GM18951 (cell line): ENCODE results near the gene TET2.
"Not testable (repeated sequence)": the region's sequence is repeated elsewhere in the genome, so short reads cannot be mapped to it uniquely, and the experiment has no call there.

Experiments used
- POLR2A ChIP-seq: IDR thresholded peaks from 4 replicates; pipeline ENCODE4 v1.6.1; 2011; ENCODE audit warnings: mild to moderate bottlenecking; ENCODE audit not compliant: insufficient read length, insufficient read depth; ENCODE audit errors: extremely low read depth
- in situ Hi-C: fragments of 300-500 bp; cut with MboI; formaldehyde crosslinking; loops from one replicate; pipeline ENCODE4 v1.12.0; 2022; ENCODE audit warnings: low sequenced_read_pairs, mixed read lengths, inconsistent platforms; ENCODE audit not compliant: unreplicated experiment

TET2 gene

DNA sequence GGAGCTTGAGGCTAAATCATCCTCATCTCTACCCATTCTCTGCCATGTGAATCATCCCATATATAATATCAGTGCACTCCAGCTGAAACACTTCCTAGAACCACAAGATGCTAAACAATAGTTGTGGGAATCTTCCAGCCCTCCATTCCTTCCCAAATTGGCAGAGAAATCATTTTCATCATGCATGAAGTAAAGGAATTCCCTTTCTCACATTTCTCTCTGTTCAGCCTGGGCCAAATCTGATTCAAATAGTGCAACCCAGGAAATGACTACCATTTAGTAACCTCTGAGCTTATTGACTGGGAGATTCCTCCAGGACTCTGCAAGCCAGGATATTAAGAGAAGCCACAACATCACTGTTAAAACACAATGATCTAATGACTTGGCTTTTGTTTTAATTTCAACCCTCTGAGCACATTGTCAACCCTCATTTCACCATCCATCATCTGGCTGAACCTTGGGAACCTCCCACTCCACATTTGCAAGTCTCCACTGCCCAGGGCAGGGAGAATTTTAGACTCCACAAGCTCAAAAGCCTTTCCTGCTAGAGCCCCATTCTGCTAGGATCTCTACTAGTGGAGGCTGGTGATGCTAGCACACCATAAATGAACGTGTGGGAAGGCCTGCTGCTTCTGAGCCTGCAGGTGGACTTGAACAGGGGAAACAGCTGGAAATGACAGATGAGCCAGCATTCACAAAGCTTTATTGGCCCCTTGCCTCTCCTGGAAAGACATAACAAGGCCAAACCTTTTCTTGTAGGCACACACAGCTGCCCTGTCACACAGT is 133.9 kb downstream of the TET2 start:
- in situ Hi-C loops = no loop called here

DNA sequence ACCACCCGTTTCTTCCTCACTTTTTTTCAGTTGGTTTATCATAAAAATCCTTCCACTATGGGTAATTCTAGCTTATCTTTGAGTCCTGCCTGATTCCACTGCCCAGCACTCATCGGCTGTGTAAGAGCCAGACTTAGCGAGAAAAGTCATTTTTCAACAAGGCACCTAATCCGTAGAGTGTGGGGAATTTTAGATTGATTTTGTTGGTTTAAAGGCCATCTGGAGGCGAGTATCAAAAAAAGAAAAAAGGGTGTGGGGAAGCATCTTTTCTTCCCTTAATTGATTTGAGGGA is 134.4 kb downstream of the TET2 start:
- in situ Hi-C loops = no loop called here
- TF ChIP-seq POLR2A = no peak

More for the DNA sequence above, 133.9 kb downstream of the TET2 start:
- no peak for TF ChIP-seq POLR2A

DNA sequence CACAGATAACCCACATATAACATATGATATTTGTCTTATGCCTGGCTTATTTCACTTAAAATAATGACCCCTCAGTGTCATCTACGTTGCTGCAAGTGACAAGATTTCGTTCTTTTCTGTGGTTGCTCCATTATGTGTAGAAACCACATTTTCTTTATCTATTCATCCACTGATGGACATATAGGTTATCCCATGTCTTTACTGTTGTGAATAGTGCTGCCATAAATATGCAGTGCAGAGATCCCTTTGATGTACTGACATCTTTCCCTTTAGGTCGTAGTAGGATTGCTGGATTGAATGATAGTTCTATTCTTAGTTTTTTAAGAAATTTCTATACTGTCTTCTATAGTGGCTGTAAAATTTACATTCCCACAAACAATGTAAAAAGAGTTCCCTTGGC is 135.8 kb downstream of the TET2 start:
- in situ Hi-C loops = no loop called here
- TF ChIP-seq POLR2A = no peak

- in situ Hi-C loops = no loop called here
- TF ChIP-seq POLR2A = no peak
These were observed 136.8 kb downstream of the TET2 start for GRCh38 chr4:105283501-105283900.

GRCh38 chr4:105288121-105288520 is 141.4 kb downstream of the TET2 start:
- in situ Hi-C loops = no loop called here
- no peak for TF ChIP-seq POLR2A

GRCh38 chr4:105291925-105292324 is 145.2 kb downstream of the TET2 start:
- TF ChIP-seq POLR2A = no peak
- in situ Hi-C loops = no loop called here

DNA sequence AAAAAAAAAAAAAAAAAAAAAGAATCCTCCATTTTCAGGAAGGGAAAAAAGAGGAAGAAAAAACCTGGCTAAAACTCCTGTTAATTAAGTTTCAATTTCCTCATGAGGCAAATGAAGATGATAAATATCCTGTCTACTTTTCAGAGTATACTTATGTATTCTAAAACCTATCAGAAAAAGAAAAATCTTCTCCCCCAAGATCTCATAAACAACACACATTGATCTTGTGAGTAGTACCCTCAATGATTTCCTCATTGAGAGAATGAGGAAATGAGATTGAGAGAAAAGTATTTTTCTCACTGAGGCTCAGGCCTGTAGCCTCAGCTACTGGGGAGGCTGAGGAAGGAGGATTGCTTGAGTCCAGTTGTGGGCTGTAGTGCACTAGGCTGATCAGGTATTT is 146.7 kb downstream of the TET2 start:
- in situ Hi-C loops = no loop called here
- no peak for TF ChIP-seq POLR2A

GRCh38 chr4:105296672-105297071 is 150.0 kb downstream of the TET2 start:
- in situ Hi-C loops = no loop called here
- no peak for TF ChIP-seq POLR2A

DNA sequence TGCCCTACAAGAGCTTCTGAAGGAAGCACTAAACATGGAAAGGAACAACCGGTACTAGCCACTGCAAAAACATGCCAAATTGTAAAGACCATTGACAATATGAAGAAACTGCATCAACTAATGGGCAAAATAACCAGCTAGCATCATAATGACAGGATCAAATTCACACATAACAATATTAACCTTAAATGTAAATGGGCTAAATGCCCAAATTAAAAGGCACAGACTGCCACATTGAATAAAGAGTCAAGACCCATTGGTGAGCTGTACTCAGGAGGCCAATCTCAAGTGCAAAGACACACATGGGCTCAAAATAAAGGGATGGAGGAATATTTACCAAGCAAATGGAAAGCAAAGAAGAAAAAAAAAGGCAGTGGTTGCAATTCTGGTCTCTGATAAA is 152.4 kb downstream of the TET2 start:
- in situ Hi-C loops = not testable (repeated sequence)

GRCh38 chr4:105304085-105304484 is 157.4 kb downstream of the TET2 start:
- no peak for TF ChIP-seq POLR2A
- in situ Hi-C loops = no loop called here

- TF ChIP-seq POLR2A = no peak
- in situ Hi-C loops = no loop called here
These were observed 158.6 kb downstream of the TET2 start for GRCh38 chr4:105305019-105305836.

DNA sequence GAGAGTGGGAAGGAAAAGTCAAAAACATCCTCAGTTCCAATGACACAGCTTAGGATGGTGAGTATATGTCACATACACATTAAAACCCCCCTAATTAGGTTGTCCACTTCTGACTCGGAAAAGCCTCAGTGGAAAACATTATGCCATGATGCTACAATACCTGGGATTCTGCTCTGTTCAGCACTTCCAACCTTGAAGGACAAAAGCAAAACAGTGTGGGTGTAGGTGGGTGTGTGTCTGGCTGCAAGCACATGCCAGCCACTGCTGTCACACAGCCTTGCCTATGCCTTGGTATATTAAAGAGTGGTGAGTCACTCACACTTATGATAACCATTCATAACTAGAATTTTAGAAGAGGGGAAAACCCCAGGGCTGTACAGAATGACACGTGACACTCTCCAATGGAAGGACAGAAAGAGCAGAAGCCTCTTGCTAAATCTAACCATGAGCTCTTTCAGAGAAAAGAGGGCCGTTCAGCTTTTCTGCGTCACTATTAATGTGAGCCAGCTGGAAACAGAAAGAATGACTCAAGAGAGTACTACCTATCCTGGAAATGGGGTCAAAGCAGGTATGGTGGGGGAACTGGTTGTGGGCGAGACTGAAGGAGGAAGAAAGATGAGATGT is 159.6 kb downstream of the TET2 start:
- TF ChIP-seq POLR2A = no peak
- in situ Hi-C loops = no loop called here

DNA sequence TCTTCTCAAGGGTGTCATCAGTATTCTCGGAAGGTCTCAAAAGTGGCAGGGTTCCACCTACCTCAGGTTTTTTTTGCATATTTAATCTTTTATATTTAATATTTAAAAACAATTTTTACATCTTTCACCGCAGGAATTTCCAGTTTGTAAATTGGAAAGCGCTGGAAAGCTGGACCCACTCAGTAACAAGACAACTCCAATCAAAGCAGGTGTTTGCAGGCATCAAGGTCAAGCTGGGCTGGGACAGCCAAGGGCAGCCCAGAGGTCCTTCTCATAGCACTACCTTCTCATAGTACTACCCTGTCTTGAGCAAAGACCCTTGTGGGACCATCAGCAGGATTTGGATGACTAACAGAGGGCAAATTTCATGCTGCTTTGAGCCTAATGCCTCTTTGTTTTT is 160.1 kb downstream of the TET2 start:
- in situ Hi-C loops = no loop called here
- TF ChIP-seq POLR2A = no peak

DNA sequence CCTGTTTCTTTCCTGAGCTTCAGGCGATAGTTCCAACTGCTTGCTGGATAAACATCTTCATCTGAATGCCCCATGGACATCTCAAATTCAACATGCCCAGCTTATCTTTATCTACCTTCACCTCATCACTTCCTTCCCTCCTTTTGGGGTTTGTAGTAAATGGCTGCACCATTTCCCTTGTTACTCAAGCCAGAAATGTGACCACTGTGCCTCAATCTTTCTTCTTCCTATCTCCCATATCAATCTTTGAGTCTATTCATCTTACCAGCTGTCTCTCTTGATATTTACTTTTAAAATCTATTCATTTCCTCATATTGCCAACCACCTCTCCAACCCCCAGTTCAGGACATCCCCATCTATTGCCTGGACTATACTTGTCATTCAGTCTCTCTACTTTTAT is 171.8 kb downstream of the TET2 start:
- in situ Hi-C loops = no loop called here
- no peak for TF ChIP-seq POLR2A

- in situ Hi-C loops = no loop called here
- TF ChIP-seq POLR2A = no peak
These were observed 180.5 kb downstream of the TET2 start for GRCh38 chr4:105327222-105327621.
